GM18858 (cell line): ENCODE measurements around the gene CXCL13.
"Not testable (repeated sequence)": the region's sequence is repeated elsewhere in the genome, so short reads cannot be mapped to it uniquely, and the experiment has no call there.

Source experiments
- ATAC-seq: cut with Tn5 transposase; IDR thresholded peaks from one replicate; pipeline ENCODE4 v1.9.1; 2021; ENCODE audit not compliant: unreplicated experiment

CXCL13 gene

GRCh38 chr4:77600521-77601451 is 4.8 kb upstream of the CXCL13 start:
- no peak for ATAC-seq

- no peak for ATAC-seq
Observed at GRCh38 chr4:77601614-77602187, 3.9 kb upstream of the CXCL13 start.

GRCh38 chr4:77613267-77613666 is 7.6 kb downstream of the CXCL13 start:
- ATAC-seq = no peak

GRCh38 chr4:77615153-77615552 is 9.5 kb downstream of the CXCL13 start:
- ATAC-seq = no peak

- ATAC-seq = no peak
Observed at GRCh38 chr4:77617203-77617602, 11.6 kb downstream of the CXCL13 start.

- peak; percentile 85 for ATAC-seq
Observed at GRCh38 chr4:77618383-77619241, 13.0 kb downstream of the CXCL13 start.

GRCh38 chr4:77619408-77619807 is 13.8 kb downstream of the CXCL13 start:
- no peak for ATAC-seq

- no peak for ATAC-seq
Observed at GRCh38 chr4:77621254-77621653, 15.6 kb downstream of the CXCL13 start.

GRCh38 chr4:77623091-77623490 is 17.5 kb downstream of the CXCL13 start:
- no peak for ATAC-seq

GRCh38 chr4:77624213-77624612 is 18.6 kb downstream of the CXCL13 start:
- ATAC-seq = no peak

GRCh38 chr4:77625485-77625884 is 19.9 kb downstream of the CXCL13 start:
- no peak for ATAC-seq

GRCh38 chr4:77629885-77630284 is 24.3 kb downstream of the CXCL13 start:
- ATAC-seq = peak; percentile 91

GRCh38 chr4:77631276-77631675 is 25.7 kb downstream of the CXCL13 start:
- ATAC-seq = no peak

- no peak for ATAC-seq
Observed at GRCh38 chr4:77634132-77634785, 28.6 kb downstream of the CXCL13 start.

- ATAC-seq = no peak
Observed at GRCh38 chr4:77635246-77635645, 29.6 kb downstream of the CXCL13 start.

- no peak for ATAC-seq
Observed at GRCh38 chr4:77635876-77636275, 30.3 kb downstream of the CXCL13 start.

- ATAC-seq = no peak
Observed at GRCh38 chr4:77636902-77637301, 31.3 kb downstream of the CXCL13 start.

GRCh38 chr4:77644069-77644468 is 38.4 kb downstream of the CXCL13 start:
- ATAC-seq = not testable (repeated sequence)

- ATAC-seq = no peak
Observed at GRCh38 chr4:77650787-77651186, 45.2 kb downstream of the CXCL13 start.

GRCh38 chr4:77651820-77652219 is 46.2 kb downstream of the CXCL13 start:
- ATAC-seq = no peak
